GM12891 (cell line): ENCODE measurements around the gene EPAS1.

Experiments used
- PAX5 ChIP-seq: IDR thresholded peaks from 2 replicates; pipeline ENCODE4 v1.6.1; 2011; ENCODE audit warnings: low read length, moderate library complexity, mild to moderate bottlenecking; ENCODE audit not compliant: insufficient read depth, severe bottlenecking
- POLR2A ChIP-seq: IDR thresholded peaks from 2 replicates; pipeline ENCODE4 v1.6.1; 2011; ENCODE audit warnings: low read depth, low read length, control low read depth
- POLR2AphosphoS5 ChIP-seq: IDR thresholded peaks from 2 replicates; pipeline ENCODE4 v1.6.1; 2011; ENCODE audit warnings: low read depth, low read length, control low read depth
- TAF1 ChIP-seq: IDR thresholded peaks from 2 replicates; pipeline ENCODE4 v1.6.1; 2011; ENCODE audit warnings: low read depth, low read length, control low read depth

DNA sequence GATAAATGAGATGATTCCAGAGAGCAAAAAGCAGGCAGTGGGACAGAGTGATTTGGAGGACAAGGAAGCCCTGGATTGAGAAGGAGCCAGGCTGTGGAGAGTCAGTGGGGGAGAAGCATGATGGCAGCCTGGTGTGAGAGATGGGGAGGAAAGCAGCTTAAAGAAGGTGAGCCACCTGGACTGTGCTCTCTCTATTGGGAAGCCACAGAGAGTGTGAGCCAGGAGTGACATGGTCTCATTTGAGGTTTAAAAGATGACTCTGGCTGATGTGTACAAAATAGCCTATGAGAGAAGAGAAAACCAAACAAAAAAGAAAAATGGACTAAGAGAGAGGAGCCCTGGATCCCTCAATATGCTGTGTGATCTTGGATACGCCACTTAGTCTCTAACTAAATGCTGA, 12.9 kb upstream of the EPAS1 start:
- TF ChIP-seq POLR2AphosphoS5 (no peak), POLR2A (no peak), PAX5 (no peak), TAF1 (no peak)
